ENCODE data around the gene AWAT2. TPM values are rescaled to one million over a fixed set of nuclear protein-coding genes. Genes with fewer than 3 reads are reported as not detected.

AWAT2 gene, protein sequence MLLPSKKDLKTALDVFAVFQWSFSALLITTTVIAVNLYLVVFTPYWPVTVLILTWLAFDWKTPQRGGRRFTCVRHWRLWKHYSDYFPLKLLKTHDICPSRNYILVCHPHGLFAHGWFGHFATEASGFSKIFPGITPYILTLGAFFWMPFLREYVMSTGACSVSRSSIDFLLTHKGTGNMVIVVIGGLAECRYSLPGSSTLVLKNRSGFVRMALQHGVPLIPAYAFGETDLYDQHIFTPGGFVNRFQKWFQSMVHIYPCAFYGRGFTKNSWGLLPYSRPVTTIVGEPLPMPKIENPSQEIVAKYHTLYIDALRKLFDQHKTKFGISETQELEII
- polyA plus RNA-seq (2012; ENCODE audit: insufficient read depth, insufficient read length, low read depth) = not detected

GRCh38 chrX:70049925-70050324 lies at the start of gene AWAT2:
TSS of gene AWAT2 (minus strand) at chrX:70049938. CDS start at chrX:70049932, 6 bp downstream.
- Histone ChIP-seq H3K27me3 (no peaks in the 10 kb centered on the region), H3K36me3 (no peaks in the 10 kb centered on the region), H3K4me1 (no peaks in the 10 kb centered on the region), H3K4me3 (ENCODE audit: low read depth, low read length) (no peak within 1 kb of the TSS), H3K9me3 (no peaks in the 10 kb centered on the region)
- no peak for DNase-seq
- TF ChIP-seq CTCF (IDR thresholded peaks at IDR 0.05; ENCODE audit: low read depth, low read length) = no peak

DNA sequence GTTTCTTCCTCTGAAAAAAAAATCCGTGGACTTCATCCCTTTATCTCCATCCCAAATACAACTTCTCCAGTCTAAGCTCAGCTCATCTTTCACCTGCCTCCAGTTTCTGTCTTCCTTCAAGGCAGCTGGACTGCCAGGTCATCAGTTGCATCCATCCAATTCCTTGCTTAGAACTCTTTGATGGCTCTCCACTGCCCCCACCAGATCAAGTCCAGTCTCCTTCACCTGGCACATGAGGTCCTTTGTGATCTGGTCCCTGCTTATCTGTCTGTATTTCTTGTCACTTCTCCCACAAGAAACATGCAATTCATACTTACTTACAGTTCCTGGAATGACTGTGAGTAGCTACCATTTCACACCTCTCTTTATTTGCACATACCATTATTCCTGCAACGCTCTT lies 46.3 kb upstream of the AWAT2 start:
- Histone ChIP-seq H3K9me3 (no peaks in the 10 kb centered on the region), H3K27me3 (no peaks in the 10 kb centered on the region), H3K4me3 (ENCODE audit: low read depth, low read length) (no peak overlapping the region), H3K4me1 (no peaks in the 10 kb centered on the region), H3K36me3 (no peaks in the 10 kb centered on the region)
- no peak for TF ChIP-seq CTCF (IDR thresholded peaks at IDR 0.05; ENCODE audit: low read depth, low read length)
- no peak for DNase-seq

- H3K4me3 ChIP-seq (ENCODE audit: low read depth, low read length) = no peak overlapping the region
- no peaks in the 10 kb centered on the region for H3K4me1 ChIP-seq
- DNase-seq = no peak
- H3K9me3 ChIP-seq = no peaks in the 10 kb centered on the region
- H3K36me3 ChIP-seq = no peaks in the 10 kb centered on the region
- no peak for TF ChIP-seq CTCF (IDR thresholded peaks at IDR 0.05; ENCODE audit: low read depth, low read length)
- no peaks in the 10 kb centered on the region for H3K27me3 ChIP-seq
These were observed 42.5 kb upstream of the AWAT2 start for GRCh38 chrX:70092247-70092646.

GRCh38 chrX:70089604-70090297 lies 40.0 kb upstream of the AWAT2 start:
- H3K9me3 ChIP-seq = no peaks in the 10 kb centered on the region
- no peaks in the 10 kb centered on the region for H3K27me3 ChIP-seq
- TF ChIP-seq CTCF (IDR thresholded peaks at IDR 0.05; ENCODE audit: low read depth, low read length) = no peak
- H3K4me3 ChIP-seq (ENCODE audit: low read depth, low read length) = no peak overlapping the region
- no peaks in the 10 kb centered on the region for H3K36me3 ChIP-seq
- H3K4me1 ChIP-seq = no peaks in the 10 kb centered on the region
- DNase-seq = no peak

DNA sequence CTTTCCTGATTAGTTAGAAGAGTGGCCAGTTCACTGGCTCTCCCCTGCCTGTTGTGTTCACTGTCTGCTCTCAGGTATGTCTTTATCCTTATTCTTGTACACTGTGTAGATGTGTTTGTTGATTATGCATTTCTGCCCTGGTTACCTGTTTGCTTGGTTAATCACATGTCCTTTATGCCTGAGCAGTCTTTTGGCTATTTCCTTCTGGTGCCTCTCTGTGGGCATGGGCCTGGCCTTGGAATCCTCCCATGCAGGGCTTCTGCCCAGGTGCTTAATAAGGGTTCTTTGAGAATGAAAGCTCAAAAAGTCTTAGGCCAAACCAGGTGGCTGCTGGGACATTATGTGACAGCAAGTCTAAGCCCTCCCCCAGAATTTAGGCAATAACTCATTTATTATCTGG lies 39.0 kb upstream of the AWAT2 start:
- no peak overlapping the region for H3K4me3 ChIP-seq (ENCODE audit: low read depth, low read length)
- no peak for DNase-seq
- no peaks in the 10 kb centered on the region for H3K27me3 ChIP-seq
- no peak for TF ChIP-seq CTCF (IDR thresholded peaks at IDR 0.05; ENCODE audit: low read depth, low read length)
- no peaks in the 10 kb centered on the region for H3K9me3 ChIP-seq
- no peaks in the 10 kb centered on the region for H3K36me3 ChIP-seq
- H3K4me1 ChIP-seq = no peaks in the 10 kb centered on the region
